GM18519 (cell line): ENCODE results near the gene ZNF444.

Experiments
- ATAC-seq: cut with Tn5 transposase; IDR thresholded peaks from one replicate; pipeline ENCODE4 v1.9.1; 2021; ENCODE audit warnings: mild to moderate bottlenecking, moderate library complexity; ENCODE audit not compliant: unreplicated experiment, low FRiP score

ZNF444 gene

DNA sequence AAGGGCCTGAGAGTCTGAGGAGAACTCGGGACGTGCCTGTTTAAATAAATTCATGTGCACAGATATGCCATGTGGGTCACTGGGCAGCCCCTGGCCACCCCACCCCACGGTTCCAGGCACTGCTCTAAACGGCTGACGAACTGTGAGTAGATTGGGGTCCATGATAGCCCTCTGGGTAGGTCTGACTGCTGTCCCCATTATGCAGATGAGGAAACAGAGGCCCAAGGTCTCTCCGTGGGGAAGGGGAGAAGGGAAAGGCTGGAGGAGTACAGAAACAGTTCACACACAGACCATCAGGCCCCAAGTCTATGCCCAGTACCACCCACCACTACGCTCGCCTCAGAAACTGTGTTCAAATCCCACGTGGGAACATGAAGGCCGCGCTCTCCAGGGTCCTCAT is 34.1 kb upstream of the ZNF444 start:
- no peak for ATAC-seq

DNA sequence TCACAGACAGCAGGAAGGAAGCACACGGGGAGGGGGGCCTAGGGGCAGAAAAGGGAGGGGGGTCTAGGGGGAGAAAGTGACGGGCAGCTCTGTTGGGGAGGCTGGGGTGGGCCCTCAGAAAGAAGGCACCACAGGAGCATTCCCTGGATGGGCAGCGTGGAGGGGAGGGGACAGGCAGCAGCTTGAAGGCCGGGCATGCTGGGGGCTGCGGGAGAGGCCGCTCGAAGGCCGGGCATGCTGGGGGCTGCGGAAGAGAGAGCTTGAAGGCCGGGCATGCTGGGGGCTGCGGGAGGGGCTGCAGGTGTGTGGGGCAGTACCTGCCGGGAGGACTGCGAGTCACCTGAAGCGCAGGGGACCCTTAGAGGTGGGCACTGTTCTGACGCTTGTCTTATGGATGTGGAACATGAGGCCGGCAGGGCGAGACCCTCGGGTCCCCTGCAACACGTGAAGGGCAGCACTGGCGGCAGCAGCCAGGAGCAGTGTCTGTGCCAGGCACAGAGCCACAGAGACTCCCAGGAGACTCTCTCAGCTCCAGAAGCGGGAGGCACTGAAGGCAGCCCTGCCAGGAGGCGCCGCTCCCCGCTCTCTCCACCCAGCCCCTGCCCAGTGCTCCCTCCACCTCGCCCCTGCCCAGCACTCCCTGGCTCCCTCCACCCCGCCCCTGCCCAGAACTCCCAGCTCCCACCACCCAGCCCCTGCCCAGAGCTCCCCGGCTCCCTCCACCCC is 33.3 kb upstream of the ZNF444 start:
- no peak for ATAC-seq

DNA sequence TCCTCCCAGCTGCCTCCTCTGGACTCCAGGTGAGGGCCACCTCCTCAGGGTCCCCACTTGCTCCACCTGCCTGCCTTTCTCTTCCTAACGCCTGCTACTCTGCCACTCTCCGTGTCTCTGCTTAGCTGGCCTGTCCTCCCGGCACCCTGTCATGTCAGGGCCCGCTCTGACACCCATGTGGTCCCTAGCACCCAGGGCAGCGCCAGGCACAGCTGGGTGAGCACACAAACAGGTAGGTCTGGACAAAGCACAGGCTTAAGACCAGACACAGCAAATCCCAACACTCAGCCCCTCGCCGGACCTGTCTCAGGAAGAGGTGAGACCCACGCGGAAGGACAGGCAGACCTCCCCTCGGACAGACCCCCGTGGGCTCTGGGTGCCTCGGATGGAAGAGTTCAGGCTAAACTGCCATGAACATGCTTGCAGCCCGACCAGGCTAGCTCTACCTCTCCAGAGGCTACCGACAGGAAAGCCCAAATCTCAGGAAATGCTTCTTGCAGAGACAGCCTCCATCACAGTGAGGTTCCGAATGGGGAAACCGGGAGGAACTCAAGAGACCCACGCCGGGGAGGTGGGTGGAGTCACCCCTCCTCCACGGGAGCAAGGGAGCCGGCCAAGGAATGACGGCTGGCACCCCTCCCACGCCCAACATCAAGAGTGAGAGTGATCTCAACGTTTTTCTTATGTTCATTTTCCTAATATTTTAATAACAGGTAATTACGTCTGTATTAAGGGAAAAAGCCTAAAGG is 32.5 kb upstream of the ZNF444 start:
- no peak for ATAC-seq

DNA sequence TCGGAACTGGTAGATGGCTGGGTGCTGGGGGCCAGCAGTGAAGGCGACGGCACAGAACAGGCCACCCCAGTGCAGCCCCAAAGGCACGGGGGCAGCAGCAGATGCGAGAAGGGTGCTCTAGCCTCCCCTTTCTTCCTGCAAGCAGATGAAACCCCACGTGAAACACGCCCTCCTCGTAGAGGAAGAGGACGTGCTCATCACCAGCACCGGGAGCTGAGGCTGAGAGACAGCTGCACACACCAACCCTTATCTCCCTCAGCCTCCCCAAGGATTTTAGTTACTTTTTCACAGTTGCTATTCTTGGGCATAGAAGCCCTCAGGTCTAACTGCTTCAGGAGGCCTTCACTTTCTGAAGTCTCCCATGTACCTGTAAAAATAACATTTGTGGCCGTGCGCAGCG is 31.9 kb upstream of the ZNF444 start:
- ATAC-seq, result no peak

DNA sequence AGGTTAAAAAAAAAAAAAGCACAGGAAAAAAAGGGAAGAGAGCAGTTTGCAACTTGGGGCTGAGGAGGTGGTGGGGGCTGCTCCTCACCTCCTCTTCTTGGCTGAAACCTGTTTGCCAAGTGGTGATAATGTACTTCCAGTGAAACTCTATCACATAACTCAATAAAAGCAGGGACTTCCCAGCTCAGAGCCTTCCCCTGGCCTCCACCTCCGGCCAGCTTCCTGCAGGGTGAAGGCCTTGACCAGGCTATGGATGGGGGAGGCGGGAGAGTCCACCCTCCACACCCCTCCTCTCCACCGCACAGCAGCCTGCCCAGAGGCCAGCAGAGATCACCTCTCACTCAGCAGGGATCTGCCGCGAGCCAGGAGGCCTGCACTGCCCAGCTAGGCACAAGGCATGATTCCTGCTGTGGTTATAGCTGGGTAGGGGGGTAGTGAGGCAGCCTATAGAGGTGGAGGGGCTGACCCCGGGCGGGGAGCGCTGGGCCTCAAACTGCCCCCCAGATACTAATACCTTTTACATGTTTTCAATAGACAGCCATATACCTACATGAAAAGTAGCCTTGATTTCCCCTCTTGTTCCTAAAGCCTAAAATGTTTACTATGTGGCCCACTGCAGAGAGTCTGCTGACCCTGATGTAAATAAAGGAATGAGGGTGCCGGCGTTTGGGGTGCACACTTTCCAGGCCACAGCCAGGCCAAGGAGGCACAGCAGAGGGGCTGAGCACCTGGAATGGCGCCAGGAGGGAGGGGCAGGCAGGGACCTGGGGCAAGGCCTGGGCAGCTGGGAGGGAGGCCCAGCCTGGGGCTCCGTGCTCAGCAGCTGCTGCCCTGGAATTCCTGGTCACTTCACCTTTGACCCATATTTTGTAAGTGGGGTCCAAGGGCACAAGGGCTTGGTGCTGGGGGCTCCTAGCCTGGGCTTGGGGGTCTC is 30.3 kb upstream of the ZNF444 start:
- no peak for ATAC-seq

DNA sequence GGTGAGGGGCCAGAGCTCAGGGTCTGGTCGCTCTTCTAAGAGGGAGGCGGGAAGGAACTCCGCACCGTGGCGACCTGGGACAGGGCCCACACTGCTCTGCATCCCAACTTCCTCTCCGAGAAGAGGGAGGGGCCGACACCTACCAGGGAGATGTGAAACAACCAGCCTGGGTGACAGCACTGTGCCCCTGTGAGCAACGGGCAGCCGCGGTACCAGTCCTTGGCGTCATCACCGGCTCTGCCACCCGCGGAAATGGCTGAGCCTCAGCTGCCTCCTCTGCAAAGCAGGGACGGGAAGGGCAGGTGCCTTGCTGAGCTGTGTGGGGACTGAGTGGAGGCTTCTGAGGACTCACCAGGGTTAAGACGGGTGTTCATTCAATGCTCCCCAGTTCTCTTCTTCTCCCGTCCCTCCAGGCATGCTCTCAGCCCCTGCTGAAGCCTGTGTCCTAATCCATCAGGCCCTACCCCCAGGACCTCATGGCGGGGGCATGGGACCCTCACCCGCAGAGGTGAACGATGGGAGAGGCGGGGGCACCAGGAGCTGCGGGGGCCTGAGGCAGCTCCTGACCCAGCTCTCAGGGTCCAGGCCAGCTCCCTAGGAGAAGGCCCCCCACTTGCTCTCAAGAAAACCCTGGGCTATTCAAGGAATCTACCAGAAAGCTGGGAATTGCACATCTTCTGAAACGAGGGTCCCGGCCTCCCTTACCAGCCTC is 29.3 kb upstream of the ZNF444 start:
- ATAC-seq, result peak; percentile 42

DNA sequence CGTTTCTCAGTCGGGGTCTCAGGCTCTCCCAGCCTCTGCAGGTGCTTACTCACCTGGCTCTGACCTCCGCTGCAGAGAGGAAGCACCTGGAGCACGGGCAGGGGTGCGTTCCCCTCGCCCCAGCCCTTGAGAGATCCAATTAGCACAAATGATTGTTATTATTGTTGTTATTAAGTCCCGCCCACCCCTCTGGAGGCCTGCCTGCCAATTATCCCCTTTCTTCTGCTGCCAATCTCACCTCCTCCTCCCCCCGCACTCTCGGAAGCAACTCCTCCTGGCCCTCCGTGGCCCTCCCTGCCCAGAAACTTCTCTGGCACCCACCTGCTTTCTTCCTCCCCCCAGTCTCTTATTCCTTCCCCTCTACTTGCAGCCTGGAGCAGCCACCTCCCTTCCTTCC is 28.8 kb upstream of the ZNF444 start:
- no peak for ATAC-seq

DNA sequence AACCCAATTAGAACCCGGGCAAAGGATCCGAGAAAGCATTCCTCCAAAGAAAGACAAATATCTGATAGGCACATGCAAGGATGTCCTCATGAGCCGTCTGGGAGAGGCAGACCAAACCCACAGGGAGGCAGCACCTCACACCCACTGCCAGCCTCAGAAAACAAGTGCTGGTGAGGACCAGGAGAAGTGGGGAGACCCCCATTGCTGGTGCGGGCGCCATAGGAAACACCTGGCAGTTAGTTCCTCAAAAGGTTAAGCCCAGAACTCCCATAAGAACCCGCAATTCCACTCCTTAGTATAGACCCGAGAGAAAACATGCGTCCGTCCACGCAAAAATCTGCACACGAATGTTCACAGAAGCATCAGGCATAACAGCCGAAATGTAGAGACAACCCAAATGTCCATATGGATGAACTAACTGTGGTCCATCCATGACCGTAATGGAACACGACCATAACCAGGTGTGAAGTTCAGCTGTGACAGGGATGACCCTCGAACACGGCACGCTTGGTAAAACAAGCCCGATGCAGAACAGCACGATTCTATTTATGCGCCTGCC is 27.9 kb upstream of the ZNF444 start:
- ATAC-seq, result no peak

DNA sequence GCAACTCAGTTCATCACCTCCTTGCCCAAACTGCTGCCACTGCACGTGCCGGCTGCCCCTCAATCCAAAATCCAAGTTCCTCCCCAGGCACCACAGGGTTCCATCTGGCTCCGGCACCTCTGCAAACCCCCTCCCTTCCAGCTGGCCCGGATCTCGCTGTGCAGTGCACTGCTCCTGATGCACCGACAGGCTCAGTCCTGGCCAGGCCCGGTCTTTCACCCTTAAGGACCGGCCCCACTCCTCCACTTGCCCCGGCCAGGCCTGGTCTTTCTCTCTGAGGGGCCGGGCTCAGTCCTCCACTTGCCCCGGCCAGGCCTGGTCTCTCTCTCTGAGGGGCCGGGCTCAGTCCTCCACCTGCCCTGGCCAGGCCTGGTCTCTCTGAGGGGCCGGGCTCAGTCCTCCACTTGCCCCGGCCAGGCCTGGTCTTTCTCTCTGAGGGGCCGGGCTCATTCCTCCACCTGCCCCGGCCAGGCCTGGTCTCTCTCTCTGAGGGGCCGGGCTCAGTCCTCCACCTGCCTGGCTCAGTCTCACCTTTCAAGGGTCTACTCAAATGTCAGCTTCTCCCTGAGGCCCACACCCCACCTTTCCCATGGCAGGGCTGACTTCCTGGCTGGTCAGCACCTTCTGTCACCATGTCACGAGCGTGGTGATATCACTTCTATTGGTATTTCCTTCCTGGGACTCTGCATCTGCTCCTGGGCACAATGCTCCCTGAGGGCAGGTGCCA is 26.9 kb upstream of the ZNF444 start:
- ATAC-seq, result no peak

DNA sequence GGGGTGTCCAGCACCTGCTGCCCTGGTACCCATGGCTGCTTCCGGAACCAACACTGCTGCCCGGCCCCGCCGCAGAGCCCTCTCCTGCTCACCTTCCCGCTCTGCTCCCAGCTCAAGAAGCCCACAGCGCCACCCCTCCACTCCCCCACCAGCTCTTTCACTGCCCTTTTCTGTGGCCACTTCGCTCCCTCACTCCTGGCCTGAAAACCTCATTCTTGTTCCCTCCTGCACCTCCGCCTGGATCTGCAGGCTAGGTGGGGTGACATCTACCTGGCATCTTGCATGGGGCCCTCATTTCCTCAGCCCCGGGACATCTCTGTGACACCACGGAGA is 26.3 kb upstream of the ZNF444 start:
- no peak for ATAC-seq

DNA sequence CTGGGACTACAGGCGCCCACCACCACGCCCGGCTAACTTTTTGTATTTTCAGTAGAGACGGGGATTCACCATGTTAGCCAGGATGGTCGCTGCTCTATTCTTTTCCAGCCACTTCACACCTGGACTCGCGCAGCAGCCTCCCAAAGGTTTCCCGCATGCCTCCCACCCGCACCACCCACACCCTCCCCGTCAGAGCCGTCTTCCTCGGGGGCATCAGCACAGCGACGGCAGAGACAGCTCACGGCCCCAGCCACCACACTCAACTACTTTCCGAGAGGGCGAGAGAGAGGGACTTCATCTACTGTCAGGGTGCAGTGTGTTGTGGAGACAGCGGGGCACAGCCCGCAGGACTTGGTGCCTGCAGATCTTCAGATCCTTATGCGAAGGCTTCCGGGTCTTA is 25.6 kb upstream of the ZNF444 start:
- no peak for ATAC-seq

DNA sequence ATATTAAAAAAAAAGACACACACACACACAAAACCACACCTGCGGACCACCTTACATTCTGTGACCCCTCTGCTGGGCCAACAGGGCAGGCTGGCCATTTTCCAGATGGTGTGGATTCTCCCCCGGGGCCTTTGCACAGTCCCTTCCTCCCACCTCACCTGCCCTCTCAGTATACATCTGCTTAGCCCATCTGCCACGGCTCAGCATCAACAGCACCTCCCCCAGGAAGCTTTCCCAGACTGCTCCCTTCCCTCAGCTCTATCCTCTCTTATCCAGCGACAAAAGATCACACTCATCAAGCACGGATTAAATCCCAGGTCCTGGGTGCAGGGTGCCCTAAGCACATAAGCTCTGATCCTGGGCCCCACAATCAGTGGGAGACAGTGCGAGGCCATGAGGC is 24.5 kb upstream of the ZNF444 start:
- ATAC-seq, result no peak

DNA sequence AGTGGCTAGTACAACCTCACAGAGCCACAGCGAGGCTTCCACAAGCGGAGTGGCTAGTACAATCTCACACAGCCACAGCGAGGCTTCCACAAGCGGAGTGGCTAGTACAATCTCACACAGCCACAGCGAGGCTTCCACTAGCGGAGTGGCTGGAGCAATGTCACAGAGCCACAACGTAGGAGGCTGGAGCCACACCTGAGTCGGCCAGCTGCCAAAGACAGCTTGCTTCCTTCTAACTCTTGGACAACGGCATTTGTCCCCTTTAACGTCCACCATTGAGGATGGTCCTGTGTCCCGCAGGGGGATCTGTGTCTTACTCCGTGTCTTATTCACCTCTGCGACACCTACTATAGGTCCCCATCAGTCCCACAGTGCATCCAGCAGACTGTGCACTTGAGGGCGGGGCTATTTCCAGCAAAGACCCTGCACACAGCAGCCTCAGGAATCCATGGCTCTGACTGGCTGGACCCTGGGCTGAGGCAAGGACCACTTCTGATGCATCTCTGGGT is 23.7 kb upstream of the ZNF444 start:
- no peak for ATAC-seq

DNA sequence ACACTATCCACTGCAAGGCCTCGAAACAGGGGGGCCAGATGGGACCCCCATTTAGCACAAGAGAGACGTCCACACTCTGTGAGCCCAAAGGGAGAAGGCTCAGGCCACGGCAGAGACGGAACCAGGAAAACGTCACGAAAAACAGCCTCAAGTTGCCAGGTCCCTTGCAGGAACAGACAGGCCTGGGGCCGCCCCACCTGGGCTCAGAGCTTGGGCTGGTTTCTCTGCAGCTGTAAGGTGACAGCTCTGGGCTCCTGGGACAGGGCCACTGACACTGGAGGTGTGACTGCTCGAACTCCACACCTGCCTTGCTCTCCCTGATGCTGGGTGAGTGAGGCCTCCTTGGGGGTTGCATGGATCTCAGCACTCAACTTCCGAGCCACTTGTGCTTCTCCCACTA is 23.2 kb upstream of the ZNF444 start:
- no peak for ATAC-seq

DNA sequence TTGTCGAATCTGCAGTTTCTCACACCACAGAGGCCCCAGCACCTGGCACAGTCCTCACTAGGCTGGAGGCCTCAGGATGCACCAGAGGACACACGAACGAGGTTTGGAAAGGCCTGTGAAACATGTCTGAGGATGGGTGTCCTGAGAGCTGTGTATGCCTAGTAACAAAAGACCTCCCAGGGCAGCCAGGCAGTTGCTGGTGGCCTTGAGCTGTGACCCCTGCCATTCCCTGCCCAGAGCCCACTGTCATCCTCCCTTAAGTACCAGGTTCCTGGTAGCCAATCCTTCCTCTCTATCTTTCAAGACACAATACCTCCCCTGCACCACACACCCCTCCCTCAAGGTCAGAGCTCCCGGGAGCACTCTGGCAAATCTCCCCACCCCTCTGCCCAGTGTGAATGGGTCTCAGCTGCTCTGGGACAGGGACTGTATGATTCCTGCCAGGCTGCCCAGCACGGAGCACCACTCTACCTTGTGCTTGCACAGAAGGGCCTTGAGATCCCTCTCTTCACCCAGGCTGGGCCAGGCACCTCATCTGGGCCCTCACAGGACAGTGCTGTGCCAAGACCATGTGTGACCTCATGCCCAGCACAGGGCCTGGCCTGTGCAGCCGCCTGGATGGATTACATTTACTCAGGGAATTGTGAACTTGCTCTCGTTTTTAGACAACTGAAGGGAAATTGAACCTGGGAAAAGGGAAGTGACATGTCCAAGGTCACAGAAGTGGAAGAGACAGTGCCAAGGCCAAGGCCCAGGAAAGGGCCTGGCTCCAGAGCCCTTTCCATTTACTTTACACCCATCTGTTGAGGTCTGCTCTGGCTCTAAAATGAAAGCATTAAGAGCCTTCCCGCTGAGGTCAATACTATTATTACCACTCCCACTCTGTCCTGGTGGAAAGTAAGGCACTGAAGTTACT is 22.2 kb upstream of the ZNF444 start:
- no peak for ATAC-seq

DNA sequence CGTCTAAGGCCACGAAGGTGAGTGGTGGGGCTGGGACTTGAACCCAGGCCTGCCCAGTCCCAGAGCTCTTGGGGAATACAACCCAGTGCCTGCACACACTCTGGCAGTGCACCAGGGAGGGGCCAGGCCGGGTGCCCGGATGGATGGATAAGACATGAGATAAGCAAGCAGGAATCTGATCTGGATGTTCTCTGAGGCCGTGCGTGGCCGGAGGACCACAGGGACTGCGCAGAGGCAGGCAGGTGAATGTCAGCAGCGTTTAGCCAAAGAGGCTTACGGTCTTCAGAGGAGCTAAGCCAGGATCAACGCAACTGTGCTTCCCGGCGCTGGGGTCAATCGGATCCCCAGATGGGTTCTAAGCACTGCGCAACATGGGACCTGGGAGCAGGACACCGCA is 21.5 kb upstream of the ZNF444 start:
- ATAC-seq, result no peak

DNA sequence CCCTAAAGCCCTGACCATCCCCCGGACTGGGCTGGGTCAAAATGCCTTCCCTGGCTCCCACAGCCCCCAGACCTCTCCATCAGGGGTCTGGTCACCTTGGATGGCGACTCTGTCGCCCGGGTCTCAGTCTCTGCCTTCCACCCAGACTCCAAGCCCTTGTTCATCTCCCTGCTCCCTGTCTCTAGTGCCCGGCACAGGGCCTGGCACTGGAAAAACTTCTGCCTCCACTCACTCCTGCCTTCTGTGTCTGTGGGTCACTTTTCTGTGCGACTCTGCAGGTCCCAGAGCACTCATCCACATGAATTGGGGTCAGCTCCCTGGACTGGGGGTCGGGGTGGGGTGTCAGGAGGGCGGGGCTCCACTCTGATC is 21.1 kb upstream of the ZNF444 start:
- ATAC-seq, result no peak

DNA sequence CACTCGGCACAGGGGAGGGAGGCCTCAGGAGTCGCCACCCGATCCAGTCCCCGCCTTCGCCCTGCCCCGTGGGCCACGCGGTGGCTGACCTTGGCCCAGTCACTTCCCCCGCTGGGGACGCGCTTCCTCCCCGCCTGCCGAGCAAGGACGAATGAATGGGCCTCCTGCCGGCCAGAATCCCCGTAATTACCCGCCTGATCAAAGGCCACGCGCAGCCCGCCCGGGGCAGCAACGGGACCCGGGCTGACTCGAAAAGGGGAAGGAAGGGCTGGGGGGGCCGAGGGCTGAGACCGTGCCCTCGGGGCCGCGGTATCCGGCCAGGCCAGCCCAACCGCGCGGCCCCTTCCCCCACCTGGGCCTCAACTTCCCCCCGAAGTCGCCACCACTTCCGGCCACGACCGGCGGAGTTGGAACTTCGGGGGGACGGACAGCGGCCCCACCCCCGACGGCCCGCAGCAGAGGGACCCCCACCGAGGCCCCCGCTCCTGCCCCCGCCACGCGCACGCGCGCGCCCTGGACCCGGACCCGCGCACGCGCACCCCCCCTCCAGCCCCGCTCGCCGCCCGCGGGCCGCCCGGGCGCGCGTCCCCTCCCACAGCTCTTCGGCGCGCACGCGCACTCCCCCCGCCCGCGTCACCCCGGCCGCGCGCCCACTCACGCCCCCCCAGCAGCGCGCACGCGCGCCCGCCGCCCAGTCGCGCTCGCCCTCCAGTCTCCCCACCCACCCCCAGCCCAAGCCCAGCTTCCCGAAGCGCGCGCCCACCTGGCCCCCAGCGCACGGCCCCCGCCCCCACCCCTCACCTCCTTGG is 20.5 kb upstream of the ZNF444 start:
- ATAC-seq, result no peak
